Measurements from ENCODE around the gene EPHA4.

The EPHA4 gene

DNA sequence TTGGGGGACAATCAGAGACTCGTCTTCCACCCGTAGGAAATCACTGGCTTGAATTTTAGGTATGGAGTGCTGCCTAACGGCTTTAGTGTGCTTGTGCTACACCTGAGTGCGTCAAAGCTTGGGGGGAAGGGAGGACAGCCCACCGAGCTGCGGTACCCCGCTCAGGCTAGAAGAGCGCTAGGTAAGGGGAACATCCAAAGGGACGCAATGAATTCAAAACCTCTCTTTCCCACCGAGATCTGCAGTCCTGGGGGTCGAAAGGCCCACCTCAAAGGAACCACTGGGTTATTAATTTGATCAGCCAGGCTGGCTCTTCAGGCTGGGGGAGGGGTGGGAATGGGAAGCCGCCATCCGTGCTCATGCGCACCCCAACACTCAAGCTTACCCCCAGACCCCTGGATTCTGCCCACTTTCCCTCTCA lies 2.7 kb downstream of the EPHA4 start:
- H3K4me3 ChIP-seq (ENCODE audit: low read depth, low read length): no peak overlapping the region
- DNase-seq (ENCODE audit: low read depth): no peak
- TF ChIP-seq, protein P1, sequence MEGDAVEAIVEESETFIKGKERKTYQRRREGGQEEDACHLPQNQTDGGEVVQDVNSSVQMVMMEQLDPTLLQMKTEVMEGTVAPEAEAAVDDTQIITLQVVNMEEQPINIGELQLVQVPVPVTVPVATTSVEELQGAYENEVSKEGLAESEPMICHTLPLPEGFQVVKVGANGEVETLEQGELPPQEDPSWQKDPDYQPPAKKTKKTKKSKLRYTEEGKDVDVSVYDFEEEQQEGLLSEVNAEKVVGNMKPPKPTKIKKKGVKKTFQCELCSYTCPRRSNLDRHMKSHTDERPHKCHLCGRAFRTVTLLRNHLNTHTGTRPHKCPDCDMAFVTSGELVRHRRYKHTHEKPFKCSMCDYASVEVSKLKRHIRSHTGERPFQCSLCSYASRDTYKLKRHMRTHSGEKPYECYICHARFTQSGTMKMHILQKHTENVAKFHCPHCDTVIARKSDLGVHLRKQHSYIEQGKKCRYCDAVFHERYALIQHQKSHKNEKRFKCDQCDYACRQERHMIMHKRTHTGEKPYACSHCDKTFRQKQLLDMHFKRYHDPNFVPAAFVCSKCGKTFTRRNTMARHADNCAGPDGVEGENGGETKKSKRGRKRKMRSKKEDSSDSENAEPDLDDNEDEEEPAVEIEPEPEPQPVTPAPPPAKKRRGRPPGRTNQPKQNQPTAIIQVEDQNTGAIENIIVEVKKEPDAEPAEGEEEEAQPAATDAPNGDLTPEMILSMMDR (IDR thresholded peaks at IDR 0.05; ENCODE audit: low read depth, low read length, missing control alignments): no peak

DNA sequence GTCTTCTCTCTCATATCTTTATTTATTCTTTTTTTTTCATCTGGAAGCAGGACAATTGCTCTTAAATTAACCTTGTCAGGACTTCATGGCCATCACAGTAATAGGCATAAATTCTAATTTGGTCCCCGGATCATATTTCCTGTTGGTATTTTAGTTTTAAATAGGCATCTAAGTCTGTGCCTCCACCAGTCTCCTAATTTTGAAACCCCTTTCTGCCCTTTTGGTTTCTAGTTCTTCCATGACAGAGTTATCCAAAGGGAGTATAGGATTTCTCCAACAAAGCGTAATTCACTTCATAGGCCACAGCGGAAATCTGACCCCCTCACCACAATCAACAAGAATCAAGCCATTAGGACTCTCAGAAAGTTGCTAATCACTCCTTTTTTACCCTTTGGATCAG lies 3.8 kb downstream of the EPHA4 start:
- H3K4me3 ChIP-seq (ENCODE audit: low read depth, low read length): no peak overlapping the region
- TF ChIP-seq, protein P1 (IDR thresholded peaks at IDR 0.05; ENCODE audit: low read depth, low read length, missing control alignments): no peak
- DNase-seq (ENCODE audit: low read depth): no peak

DNA sequence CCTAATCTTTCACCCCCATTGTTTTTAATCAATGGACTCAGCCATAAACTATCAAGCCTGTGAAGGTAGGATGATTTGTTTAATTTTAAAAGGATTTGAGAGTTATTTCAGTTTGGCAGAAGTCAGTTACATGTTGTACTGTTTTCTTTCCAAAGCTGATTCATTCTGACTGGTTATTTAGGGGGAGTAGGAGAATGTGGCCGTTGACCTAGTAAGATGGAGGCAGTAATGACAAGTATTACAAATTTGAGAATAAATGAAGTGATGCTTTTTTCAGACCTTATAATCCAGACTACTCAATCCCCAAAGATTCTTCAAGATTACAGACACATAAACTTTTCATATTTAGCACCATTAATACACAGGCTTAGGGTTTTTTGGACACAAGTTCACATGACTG lies 4.3 kb downstream of the EPHA4 start:
- TF ChIP-seq, protein P1 (IDR thresholded peaks at IDR 0.05; ENCODE audit: low read depth, low read length, missing control alignments): no peak
- H3K4me3 ChIP-seq (ENCODE audit: low read depth, low read length): no peak overlapping the region
- DNase-seq (ENCODE audit: low read depth): no peak

DNA sequence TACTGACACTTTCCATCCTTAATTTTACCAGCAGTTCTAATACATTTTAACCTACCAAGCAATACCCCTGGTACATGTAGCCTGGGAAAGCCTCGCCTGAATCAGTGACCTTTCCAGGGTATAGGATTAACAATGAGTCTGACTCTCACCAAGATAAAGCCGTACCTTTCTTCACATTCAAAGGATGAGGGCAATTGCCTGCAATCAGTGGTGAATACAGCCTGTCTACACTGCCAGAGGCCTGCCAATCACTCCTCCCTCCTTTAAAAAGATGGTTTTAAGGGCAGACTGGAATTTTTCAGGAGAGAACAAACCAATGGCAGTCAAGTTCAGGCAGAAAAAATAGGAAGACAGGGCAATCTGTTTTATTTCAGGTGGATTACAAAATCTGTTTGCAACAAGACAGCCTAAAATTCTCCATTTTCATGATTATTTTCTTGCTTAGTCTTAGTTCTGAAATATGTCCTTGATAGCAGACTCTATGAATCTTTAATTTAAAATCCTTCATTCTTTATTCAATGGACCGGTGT lies 4.8 kb downstream of the EPHA4 start:
- no peak overlapping the region for H3K4me3 ChIP-seq (ENCODE audit: low read depth, low read length)
- DNase-seq (ENCODE audit: low read depth): no peak
- TF ChIP-seq, protein P1 (IDR thresholded peaks at IDR 0.05; ENCODE audit: low read depth, low read length, missing control alignments): no peak

DNA sequence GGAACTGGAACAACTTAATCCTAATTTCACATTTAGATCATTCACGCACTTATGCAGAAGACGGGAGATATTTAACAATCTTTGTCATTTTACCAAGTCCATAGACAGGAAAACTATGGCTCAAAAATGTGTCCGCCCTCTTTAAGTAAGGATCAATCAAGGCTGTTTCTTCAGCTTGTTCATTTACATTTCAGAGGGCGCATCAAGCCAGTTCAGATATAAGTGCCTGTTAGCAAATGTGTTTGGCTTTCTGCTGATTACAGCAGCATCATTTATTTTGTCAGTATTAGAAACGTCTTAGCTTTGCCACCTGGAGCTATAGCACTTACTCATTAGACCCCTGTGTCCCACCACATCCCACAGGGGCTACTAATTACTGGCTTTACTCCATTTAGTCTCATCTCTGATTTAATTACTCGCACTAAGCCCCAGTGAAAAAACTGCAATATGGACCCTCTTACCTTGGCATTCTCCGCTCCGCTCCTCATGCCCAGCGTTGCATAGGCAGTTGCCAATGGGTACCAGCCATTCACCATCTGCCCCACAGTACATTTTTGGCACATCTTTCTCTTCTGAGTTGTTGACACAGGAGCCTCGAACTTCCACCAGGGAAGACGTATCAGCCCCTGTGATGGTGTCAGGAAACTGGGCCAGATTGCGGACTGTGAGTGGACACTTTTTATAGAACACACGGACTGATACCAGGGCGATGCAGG lies 8.7 kb downstream of the EPHA4 start:
- TF ChIP-seq, protein P1 (IDR thresholded peaks at IDR 0.05; ENCODE audit: low read depth, low read length, missing control alignments): no peak
- H3K4me3 ChIP-seq (ENCODE audit: low read depth, low read length): no peak overlapping the region
- DNase-seq (ENCODE audit: low read depth): no peak

DNA sequence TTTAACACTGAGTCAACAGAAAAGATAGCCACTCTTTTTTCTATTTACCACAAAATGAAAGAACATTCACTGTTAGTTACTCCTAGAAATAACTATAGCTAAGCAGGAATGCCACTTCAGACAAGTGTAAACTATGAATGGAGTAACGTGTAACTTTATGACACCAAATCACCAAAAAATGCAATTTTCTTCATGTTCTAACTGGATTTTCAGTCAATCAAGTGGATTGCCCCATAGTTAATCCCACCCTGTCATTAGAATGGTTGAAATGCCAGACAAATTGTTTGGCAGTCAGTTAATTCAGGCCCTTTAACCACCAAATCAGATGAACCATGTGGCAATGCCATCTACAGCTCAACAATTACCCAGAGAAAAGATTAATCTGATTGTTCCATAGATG lies 9.9 kb downstream of the EPHA4 start:
- DNase-seq (ENCODE audit: low read depth): no peak
- TF ChIP-seq, protein P1 (IDR thresholded peaks at IDR 0.05; ENCODE audit: low read depth, low read length, missing control alignments): no peak
- no peak overlapping the region for H3K4me3 ChIP-seq (ENCODE audit: low read depth, low read length)

DNA sequence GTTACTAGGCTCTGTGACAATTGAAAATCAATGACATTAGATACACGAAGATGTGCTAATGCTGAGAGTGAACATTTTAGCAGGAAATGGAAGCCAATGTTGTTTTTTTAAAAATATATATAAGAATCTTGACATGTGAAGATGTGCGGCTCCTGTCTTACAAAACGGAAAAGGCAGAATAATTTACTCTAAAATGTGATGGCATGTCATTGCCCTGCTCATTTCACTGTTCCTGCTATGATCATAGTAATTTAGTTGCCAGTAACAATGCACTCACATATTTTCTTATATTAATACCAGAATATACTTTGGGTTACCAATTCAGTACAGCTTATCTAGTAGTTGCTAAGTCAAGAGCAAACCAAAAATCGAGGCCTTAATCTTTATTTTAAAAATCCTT lies 10.3 kb downstream of the EPHA4 start:
- TF ChIP-seq, protein P1 (IDR thresholded peaks at IDR 0.05; ENCODE audit: low read depth, low read length, missing control alignments): no peak
- DNase-seq (ENCODE audit: low read depth): no peak
- no peak overlapping the region for H3K4me3 ChIP-seq (ENCODE audit: low read depth, low read length)

Measured in GM12864 (cell line).